Aorta (tissue), 5 donors: ENCODE data around the gene AHNAK. TPM values are rescaled to one million over a fixed set of nuclear protein-coding genes. Genes with fewer than 3 reads are reported as not detected.

ENCODE experiments used
- ATAC-seq: fragments of 200-7000 bp; cut with Tn5 transposase; one replicate; pipeline ENCODE4 v1.9.1; 2022; ENCODE audit warnings: moderate library complexity; ENCODE audit not compliant: low FRiP score
- DNase-seq, 2 donors: peaks; one replicate each; pipeline ENCODE4 v3.0.0-alpha.2; 2020
- H3K27ac ChIP-seq, 2 donors: one replicate each; pipeline ENCODE4 v1.5.1; 2013; ENCODE audit warnings: low read length in 2 of 2, mild to moderate bottlenecking in 2 of 2, moderate library complexity in 2 of 2, control low read depth in 1 of 2, inconsistent platforms in 1 of 2, low read depth in 1 of 2
- H3K27me3 ChIP-seq, 2 donors: one replicate each; pipeline ENCODE4 v1.6.1; 2013; ENCODE audit warnings: control low read depth in 1 of 2, low read length in 1 of 2, mild to moderate bottlenecking in 1 of 2, moderate library complexity in 1 of 2; ENCODE audit not compliant: insufficient read depth in 2 of 2, control insufficient read depth in 1 of 2
- H3K36me3 ChIP-seq, 2 donors: one replicate each; pipeline ENCODE4 v1.6.1; 2013; ENCODE audit warnings: control low read depth in 1 of 2, low read length in 1 of 2, mild to moderate bottlenecking in 1 of 2; ENCODE audit not compliant: insufficient read depth in 2 of 2, control insufficient read depth in 1 of 2
- H3K4me1 ChIP-seq, 2 donors: one replicate each; pipeline ENCODE4 v1.6.1; 2013; ENCODE audit warnings: low read length in 2 of 2, control low read depth in 1 of 2, mild to moderate bottlenecking in 1 of 2, moderate library complexity in 1 of 2; ENCODE audit not compliant: insufficient read depth in 2 of 2, control insufficient read depth in 1 of 2
- H3K4me3 ChIP-seq, 2 donors: one replicate each; pipeline ENCODE4 v1.5.1; 2013; ENCODE audit warnings: low read length in 2 of 2, control low read depth in 1 of 2, mild to moderate bottlenecking in 1 of 2
- H3K9me3 ChIP-seq: one replicate; pipeline ENCODE4 v1.6.1; 2013; ENCODE audit warnings: mild to moderate bottlenecking, low read length; ENCODE audit not compliant: control insufficient read depth
- WGBS, 2 donors: extraction: QIAGEN DNeasy Blood & Tissue Kit; methylation state at CpG; one replicate each; pipeline ENCODE4 v1.1.7; 2013; 5-methylcytosine and 5-hydroxymethylcytosine counted together
- intact Hi-C, 2 donors: fragments of 100-400 bp; cut with DNase I; formaldehyde crosslinking; loops; one replicate each; pipeline versions ENCODE4 v1.14.2 to v1.15.0; 2022
- polyA plus RNA-seq, 2 donors: library from polyadenylated mRNA; stranded (reverse); fragments of 200-250 nt; gene quantifications; one replicate each; pipeline ENCODE4 v1.2.3, GENCODE V29; 2013
- total RNA-seq, 2 donors: library from RNA; stranded (reverse); fragmentation: NEBNext Ultra II Directional; extraction: Animal tissue kit (Norgen Biotek cat#: 25700); gene quantifications; one replicate each; pipeline ENCODE4 v1.2.1, GENCODE V29; 2021
- donor health status: healthy with polysubstance abuse.
- donor health status: Bipolar disorder and iron deficiency.
- donor health status: DM: no; HTN: no; CAD: no.
- donor health status: DM: no; HTN: no; CAD: no.
- donor health status: DM: yes; HTN: yes; CAD: no.

The AHNAK gene
- total and polyA plus RNA-seq, 4 donors = 146 to 1,263 (median 693) TPM

GRCh38 chr11:62506413-62507124, 40.0 kb downstream of the AHNAK start:
- DNase-seq = no peak
- H3K9me3 ChIP-seq = no peaks in the 10 kb centered on the region
- H3K36me3 ChIP-seq = no peaks in the 10 kb centered on the region
- ATAC-seq = no peak
- H3K4me1 ChIP-seq = no peaks in the 10 kb centered on the region
- intact Hi-C loops = loop anchor here (5.0 kb wide), 3 partner anchors 36 to 74 kb away; no protein-coding TSS in a partner anchor
- WGBS, 2 donors = 79 to 82% methylated on average over 10 of the region's 10 CpGs
- no peak overlapping the region for H3K27ac ChIP-seq
- H3K27me3 ChIP-seq = no peaks in the 10 kb centered on the region
- H3K4me3 ChIP-seq = no peak overlapping the region

DNA sequence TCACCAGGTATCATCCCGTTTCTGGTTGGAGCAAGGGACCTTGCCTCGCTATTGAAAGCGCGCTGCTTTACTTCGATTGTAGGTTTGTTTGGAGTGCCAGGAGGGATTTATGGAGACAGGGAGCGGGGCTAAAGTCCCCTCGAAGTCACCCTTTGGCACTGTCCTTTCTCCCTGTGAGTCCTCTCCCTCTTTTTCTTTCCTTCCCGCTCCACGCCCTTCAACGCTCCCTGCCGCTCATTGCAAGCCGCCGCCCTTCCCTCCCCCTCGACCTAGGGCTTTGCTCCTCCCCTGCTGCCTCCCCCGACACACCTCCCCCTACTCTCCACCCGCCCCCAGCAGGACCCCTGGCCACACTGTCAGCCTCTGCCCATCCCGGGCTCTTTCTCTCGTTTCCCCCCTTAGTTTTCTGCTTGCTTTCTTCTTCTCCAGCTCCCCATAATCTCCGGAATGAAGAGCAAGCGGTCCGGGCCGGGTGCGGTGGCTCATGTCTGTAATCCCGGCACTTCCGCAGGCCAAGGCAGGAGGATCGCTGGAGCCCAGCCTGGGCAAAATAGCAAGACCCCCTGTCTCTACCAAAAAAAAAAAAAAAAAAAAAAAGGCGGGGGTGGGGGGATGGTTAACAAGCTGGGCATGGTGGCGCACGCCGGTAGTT, 41.0 kb downstream of the AHNAK start:
- ATAC-seq = no peak
- Histone ChIP-seq H3K4me1 (no peaks in the 10 kb centered on the region), H3K27me3 (no peaks in the 10 kb centered on the region), H3K4me3 (peak overlapping the region; percentile 41 to 72), H3K9me3 (no peaks in the 10 kb centered on the region), H3K27ac (no peak overlapping the region), H3K36me3 (no peaks in the 10 kb centered on the region)
- intact Hi-C loops = loop anchor here (5.0 kb wide), 3 partner anchors 37 to 73 kb away; no protein-coding TSS in a partner anchor
- DNase-seq = peak; percentile 65 to 82
- WGBS, 2 donors = 11 to 13% methylated on average over 29 to 30 of the region's 30 CpGs

DNA sequence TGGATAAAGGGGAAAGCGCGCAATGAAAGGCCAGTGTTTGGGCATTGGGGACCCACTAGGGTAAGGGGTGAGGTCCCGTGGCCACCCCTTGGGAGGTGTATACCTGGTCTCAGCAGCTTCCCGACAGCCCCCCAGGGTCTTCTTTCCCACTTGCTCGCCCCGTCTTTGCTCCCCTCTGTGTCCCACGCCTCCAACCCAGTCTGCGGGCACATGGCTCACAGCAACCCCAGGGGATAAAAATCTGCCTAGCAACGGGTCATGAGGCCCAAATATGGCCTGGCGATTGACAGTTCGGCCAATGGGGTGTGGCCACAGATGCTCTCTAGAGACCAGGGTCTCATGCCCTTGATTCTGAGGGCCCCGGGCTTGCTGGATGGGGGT, 41.6 kb downstream of the AHNAK start:
- peak; percentile 6 for ATAC-seq
- WGBS, 2 donors = 31 to 34% methylated on average over 12 of the region's 12 CpGs
- H3K4me3 ChIP-seq = peak overlapping the region; percentile 41 to 72

DNA sequence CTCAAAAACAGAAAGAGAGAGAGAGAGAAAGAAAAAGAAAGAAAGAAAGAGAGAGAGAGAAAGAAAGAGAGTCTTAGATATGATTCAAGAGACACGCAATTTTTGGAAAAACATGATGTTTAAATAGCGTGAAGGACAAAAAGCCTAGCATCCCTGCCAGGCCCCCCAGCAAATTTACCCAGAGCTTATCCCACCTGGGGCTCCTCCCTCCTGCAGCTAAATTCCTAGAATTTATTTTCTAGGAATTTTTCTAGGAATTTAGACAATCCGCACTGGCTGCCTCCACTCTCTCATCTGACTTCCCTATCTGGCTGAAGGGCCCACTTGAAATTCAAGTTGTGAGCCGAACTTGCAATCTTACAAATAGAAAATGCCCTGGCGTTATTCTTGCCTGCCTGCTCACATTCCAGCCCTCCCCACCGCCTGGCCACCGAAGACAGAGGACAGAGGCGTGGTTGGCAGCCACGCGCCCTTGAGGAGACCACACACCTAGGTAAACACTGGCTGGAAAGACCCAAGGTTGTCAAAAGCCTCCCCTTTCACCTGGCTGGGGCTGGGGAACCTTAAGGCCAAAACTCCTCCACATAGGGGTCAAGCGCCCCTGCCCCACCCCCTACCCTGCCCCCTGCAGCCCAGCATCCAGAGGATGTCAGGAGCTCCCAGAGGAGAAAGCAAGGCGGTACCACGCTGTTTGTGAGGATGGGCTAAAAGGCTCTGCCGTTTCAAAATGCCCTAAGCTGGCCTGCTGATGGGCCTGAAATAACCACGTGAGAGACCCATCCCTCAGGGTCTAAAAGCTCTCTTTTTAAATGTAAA, 42.2 kb downstream of the AHNAK start:
- Histone ChIP-seq H3K4me1 (no peaks in the 10 kb centered on the region), H3K36me3 (no peaks in the 10 kb centered on the region), H3K27ac (no peak overlapping the region), H3K27me3 (no peaks in the 10 kb centered on the region), H3K9me3 (no peaks in the 10 kb centered on the region), H3K4me3 (no peak overlapping the region)
- ATAC-seq = no peak
- intact Hi-C loops = no loop called here
- 90 to 91% methylated on average over 15 of the region's 15 CpGs for WGBS, 2 donors
- DNase-seq = no peak

More for the DNA sequence above, 41.6 kb downstream of the AHNAK start:
- no peaks in the 10 kb centered on the region for H3K27me3 ChIP-seq
- DNase-seq = peak in 1 of 2 donors; percentile 77
- no peaks in the 10 kb centered on the region for H3K4me1 ChIP-seq
- intact Hi-C loops = loop anchor here (5.0 kb wide), 3 partner anchors 37 to 73 kb away; no protein-coding TSS in a partner anchor
- no peak overlapping the region for H3K27ac ChIP-seq
- H3K36me3 ChIP-seq = no peaks in the 10 kb centered on the region
- H3K9me3 ChIP-seq = no peaks in the 10 kb centered on the region

DNA sequence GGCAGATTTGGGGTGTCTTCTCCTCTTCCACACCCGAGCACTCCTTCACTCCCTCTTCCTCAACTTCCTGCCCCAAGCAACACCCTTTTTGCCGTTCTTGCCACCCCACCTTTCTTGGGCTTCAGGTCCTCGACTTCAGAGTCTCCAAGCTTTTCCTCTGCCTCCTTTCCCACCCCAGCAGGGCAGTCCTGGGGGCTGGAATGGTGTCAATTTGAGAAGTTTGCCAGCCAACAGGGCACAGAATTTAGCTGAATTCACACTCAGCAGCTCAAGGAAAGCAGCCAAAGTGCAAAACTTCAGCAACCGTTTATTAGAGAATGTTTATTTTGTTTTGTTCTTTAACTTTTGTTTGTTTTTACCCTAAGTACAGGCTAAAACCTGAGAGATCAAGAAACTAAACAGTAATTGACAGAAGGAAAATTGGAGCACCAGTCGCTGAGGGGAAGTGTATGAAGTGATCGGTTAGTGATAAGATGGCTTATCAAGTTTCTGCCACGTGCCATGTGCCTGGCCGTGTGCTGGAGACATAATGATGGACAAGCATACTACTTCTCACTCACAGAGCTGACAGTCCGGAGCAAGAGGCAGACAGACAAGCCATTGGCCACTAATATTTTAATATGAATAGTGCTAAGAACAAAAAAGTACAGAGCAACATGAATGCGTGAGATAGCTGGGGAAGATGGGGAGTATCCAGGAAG, 44.4 kb downstream of the AHNAK start:
- no peak for DNase-seq
- Histone ChIP-seq H3K27ac (no peak overlapping the region), H3K4me3 (no peak overlapping the region), H3K4me1 (no peaks in the 10 kb centered on the region), H3K36me3 (no peaks in the 10 kb centered on the region), H3K9me3 (no peaks in the 10 kb centered on the region), H3K27me3 (no peaks in the 10 kb centered on the region)
- 39 to 51% methylated on average over 10 of the region's 10 CpGs for WGBS, 2 donors
- intact Hi-C loops = no loop called here
- ATAC-seq = no peak

DNA sequence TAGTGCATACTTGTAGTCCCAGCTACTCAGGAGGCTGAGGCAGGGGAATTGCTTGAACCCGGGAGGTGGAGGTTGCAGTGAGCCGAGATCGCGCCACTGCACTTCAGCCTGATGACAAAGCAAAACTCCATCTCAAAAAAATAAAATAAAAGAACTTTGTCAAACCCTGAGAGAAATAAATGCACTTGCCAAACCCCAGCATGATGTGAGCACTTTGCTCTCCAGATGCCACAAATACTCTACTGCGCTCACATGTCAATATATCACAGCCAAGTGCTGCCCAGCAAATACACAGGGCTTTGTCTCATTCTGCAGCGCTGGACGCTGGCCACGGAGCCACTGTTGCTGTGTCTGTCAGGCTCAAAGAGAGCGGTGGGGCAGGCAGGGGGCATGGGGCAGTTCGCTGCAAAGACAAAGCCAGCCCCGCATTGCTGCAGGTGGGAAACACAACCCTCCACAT, 45.1 kb downstream of the AHNAK start:
- Histone ChIP-seq H3K4me1 (no peaks in the 10 kb centered on the region), H3K9me3 (no peaks in the 10 kb centered on the region), H3K4me3 (no peak overlapping the region), H3K27ac (no peak overlapping the region), H3K36me3 (no peaks in the 10 kb centered on the region), H3K27me3 (no peaks in the 10 kb centered on the region)
- DNase-seq (no peak), ATAC-seq (no peak)
- 7 to 33% methylated on average over 11 of the region's 11 CpGs for WGBS, 2 donors
- intact Hi-C loops = no loop called here

GRCh38 chr11:62500650-62501030, 46.0 kb downstream of the AHNAK start:
- no peaks in the 10 kb centered on the region for H3K9me3 ChIP-seq
- no peaks in the 10 kb centered on the region for H3K4me1 ChIP-seq
- H3K36me3 ChIP-seq = no peaks in the 10 kb centered on the region
- no peak for ATAC-seq
- H3K4me3 ChIP-seq = no peak overlapping the region
- H3K27ac ChIP-seq = no peak overlapping the region
- no peak for DNase-seq
- no peaks in the 10 kb centered on the region for H3K27me3 ChIP-seq
- intact Hi-C loops = no loop called here
- WGBS, 2 donors = 97 to 98% methylated on average over 3 of the region's 3 CpGs

GRCh38 chr11:62499944-62500649, 46.5 kb downstream of the AHNAK start:
- Histone ChIP-seq H3K4me3 (no peak overlapping the region), H3K9me3 (no peaks in the 10 kb centered on the region), H3K4me1 (no peaks in the 10 kb centered on the region), H3K36me3 (no peaks in the 10 kb centered on the region), H3K27ac (no peak overlapping the region), H3K27me3 (no peaks in the 10 kb centered on the region)
- intact Hi-C loops = no loop called here
- DNase-seq = no peak
- ATAC-seq = no peak
- WGBS, 2 donors = 95 to 97% methylated on average over 12 of the region's 12 CpGs
